GM23248 (cell line): ENCODE results near the gene RBM19.

Experiments used
- EZH2 ChIP-seq: fragments of 200-600 bp; sonication (generic); IDR thresholded peaks from 2 replicates; pipeline ENCODE4 v1.6.1; 2018; ENCODE audit warnings: antibody characterized with exemption, mild to moderate bottlenecking; ENCODE audit not compliant: insufficient read depth, poor library complexity, severe bottlenecking
- EZH2phosphoT487 ChIP-seq: fragments of 200-600 bp; sonication (generic); IDR thresholded peaks from 2 replicates; pipeline ENCODE4 v1.6.1; 2018; ENCODE audit warnings: antibody characterized with exemption, moderate library complexity, mild to moderate bottlenecking, low read depth; ENCODE audit not compliant: insufficient read depth

DNA sequence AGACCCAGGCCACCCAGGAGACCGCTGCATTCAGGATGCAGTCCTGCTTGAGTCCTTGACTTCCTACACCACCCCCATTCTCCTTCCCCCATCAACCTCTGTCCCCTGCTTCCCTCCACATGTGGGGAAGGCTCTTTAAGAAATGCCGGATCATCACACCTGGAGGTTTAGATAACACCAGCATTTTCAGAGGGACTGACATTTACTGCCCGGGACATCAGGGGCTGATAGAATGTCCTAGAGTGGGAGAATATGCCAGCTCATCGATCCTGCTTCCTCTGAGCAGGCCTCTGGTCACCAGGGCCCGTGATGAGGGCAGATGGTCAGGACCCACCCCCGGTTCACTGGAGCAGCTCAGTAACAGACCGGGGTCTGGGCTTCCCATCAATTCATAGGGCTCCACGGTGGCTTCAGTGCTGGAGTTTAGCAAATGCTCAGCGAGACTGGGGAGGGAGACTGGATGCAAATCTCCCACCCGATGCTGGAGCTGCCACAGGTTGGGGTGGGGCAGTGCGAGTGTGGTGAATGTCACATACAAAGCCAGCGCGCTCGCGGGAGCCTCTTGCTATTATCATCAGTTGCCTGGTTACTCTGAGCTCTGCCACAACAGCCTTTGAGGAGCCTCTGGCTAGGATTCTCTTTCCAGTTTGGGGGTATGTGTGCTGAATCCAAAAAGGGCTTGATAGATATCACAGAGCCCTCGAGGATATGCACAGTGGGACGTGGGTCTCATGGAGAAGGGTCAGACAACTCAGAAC, 111.6 kb downstream of the RBM19 start:
- TF ChIP-seq EZH2 (no peak), EZH2phosphoT487 (no peak)
